ENCODE data around the gene MED25.

The MED25 gene

DNA sequence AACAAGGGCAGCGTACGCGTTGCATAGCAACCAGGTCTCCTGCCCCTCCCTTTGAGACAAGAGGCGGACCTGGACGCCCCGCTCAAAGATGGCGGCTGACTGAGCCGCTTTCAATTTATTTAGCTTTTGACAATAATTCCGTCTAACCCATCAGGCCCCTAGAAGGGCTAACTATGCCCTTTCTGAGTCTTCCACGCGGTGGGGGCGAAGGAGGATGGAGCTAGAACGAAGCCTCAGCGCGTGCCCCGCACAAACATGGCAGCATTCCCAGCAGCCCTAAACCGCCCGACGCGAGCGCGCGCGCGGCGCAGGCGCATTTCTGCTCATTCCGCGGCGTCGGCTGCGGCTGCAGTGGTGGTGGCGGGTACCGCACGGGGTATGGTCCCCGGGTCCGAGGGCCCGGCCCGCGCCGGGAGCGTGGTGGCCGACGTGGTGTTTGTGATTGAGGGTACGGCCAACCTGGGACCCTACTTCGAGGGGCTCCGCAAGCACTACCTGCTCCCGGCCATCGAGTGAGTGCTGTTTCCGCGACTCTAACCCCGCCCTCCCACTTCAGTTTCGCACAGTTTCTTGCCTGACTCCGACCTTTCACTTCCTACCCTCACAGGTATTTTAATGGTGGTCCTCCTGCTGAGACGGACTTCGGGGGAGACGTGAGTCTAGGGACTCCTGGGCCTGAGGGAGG, at the start of gene MED25:
Gene MED25, plus strand, starts transcription at position 326 of the 685 bp plus-strand sequence. Its CDS starts 53 bp downstream, at position 379.
- DNase-seq (ENCODE audit: low spot score): peak; percentile 87

DNA sequence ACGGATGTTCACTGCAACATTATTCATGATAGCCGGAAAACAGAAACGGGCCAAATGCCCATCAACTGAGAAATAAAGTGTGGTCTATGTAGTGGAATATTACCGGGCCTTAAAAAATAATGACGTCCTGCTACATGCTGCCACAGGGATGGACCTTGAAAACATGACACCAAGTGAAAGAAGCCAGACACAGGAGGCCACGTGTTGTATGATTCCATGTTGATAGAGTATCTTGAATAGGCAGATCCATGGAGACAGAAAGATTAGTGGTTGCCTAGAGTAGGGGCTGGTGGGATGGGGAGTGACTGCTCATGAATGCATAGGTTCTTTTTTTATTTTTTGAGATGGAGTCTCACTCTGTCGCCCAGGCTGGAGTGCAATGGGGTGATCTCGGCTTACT, 47.6 kb upstream of the MED25 start:
- DNase-seq (ENCODE audit: low spot score): no peak

DNA sequence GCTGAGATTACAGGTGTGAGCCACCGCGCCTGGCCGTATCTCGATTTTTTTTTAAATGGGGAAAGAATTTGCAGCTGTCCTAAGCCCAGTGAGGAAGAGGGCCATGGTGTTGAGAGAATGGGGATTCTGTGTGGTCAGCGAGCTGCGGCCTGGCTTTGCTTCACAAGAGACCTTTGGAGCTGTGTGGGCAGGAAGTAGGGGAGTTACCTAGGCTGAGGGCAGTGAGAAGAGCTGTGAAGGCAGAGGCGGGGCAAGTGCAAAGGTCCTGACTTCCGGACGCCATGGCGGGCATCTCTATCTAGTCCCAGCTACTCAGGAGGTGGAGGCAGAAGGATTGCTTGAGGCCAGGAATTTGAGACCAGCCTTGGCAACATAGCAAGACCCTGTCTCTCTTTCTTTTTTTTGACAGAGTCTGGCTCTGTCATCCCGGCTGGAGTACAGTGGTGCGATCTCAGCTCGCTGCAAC, 46.4 kb upstream of the MED25 start:
- DNase-seq (ENCODE audit: low spot score): no peak

DNA sequence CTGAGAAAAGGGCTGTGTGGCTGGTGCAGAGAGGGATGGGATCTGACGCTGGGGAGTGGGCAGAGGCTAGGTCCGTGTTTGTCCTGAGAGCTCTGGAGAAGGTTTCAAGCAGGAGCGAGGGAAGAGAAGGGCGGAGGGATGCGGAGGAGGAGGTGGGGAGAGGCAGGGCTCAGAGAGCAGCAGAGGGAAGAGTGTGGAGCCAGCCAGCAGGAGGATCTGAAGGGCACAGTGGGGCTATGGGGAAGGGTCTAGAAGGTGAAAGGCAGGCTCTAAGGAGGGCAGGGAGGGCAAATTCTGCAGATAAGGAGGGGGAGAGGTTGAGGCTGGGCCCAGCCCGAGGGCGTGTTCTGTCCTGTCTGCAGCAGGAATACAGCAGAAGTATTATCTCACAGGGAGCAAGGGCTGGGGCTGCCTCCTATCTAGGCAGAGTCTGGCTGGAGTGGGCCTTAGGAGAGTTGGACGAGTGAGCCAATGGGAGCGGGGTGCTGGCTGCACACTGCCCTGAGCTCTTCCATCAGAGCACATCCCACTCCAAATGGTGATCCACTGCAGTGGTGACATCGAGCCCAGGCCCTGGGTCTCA, 45.1 kb upstream of the MED25 start:
- DNase-seq (ENCODE audit: low spot score): no peak

DNA sequence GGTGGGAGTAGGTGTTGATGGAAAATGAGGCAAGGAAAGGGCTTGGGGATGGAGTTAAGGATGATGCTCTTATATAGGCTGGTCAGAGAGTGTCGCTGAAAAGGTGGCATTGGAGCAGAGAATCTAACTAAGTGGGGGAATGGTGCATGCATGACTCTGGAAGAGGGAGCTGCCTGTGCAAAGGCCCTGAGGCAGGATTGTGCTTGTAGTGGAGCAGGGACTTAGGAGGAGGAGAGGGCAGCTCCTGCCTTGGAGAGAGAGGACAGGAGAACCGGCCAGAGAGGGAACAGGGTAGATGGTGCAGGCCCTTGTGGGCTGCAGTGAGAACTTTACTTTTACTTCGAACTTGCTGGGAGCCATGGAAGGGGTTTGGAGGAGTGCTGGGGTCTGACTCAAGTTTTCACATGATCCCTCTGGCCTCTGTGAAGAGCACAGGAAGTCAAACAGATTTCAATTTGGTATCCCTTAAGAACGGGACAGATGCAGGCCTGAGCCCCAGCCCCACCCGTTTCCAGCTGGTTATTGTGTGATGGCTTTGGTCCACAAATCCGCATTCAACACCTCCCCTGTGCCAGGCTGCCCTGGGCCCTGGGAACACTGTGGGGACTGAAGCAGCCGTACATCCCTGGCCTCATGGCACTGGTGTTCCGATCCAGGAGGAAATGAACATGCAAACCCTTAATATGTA, 44.3 kb upstream of the MED25 start:
- DNase-seq (ENCODE audit: low spot score): peak; percentile 29

DNA sequence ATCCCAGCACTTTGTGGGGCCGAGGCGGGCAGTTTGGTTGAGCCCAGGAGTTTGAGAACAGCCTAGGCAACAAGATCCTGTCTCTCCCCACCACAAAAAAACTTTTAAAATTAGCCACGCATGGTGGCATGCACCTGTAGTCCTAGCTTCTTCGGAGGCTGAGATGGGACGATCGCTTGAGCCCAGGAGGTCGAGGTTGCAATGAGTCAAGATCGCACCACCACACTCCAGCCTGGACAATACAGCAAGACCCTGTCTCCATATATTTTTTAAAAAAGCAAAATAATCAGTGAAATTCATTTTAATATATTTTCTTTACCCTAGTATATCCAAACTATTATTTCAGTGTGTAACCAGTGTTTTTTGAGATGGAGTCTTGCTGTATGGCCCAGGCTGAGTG, 43.1 kb upstream of the MED25 start:
- DNase-seq (ENCODE audit: low spot score): no peak

DNA sequence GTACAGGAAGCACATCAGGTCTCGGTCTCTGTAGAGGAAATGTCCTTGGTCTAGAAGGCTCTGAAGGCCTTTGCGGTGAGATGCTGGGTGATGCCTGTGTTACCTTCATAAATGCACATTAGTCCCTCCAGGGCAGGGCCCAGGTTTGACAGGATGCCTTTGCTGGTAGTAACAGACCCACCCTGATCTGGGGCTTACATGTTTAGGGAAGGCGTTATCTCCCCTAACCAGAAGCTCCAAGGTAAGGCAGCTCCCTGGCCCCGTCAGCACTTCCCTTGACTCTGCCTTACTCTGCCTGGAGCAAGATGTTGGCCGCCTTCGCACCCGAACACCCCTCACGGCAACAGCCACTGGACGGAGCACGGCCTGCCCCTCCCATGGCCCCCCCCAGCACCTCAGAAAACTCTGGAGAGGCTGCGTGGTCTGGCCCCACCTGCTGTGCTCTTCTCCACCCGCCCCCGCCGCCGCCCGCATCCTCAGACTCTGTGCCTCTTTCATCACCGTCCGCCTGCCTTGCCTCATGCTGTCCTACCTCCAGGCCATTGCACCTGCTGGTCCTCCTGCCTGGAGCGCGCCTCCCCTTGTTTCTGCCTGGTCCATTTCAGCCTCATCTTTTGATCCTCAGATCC, 42.2 kb upstream of the MED25 start:
- DNase-seq (ENCODE audit: low spot score): no peak

DNA sequence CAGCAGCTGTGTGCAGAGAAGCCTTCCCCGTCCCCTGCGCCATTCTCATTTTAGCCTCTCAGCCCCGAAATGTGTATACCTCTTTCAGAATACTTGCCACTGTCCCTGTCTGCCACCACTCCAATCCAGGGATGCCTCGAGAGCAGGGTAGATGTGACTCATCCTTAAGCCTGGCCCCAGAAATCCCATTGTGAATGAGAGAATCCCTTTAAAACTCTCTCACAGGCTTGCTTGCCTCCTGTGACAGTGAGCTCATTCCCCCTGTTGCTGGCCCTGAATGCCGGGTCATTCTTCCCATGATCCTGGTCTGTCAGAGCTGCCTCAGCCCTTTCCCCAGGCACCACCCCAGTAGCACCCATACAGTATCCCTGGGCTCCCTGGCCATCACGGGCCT, 41.7 kb upstream of the MED25 start:
- no peak for DNase-seq (ENCODE audit: low spot score)

DNA sequence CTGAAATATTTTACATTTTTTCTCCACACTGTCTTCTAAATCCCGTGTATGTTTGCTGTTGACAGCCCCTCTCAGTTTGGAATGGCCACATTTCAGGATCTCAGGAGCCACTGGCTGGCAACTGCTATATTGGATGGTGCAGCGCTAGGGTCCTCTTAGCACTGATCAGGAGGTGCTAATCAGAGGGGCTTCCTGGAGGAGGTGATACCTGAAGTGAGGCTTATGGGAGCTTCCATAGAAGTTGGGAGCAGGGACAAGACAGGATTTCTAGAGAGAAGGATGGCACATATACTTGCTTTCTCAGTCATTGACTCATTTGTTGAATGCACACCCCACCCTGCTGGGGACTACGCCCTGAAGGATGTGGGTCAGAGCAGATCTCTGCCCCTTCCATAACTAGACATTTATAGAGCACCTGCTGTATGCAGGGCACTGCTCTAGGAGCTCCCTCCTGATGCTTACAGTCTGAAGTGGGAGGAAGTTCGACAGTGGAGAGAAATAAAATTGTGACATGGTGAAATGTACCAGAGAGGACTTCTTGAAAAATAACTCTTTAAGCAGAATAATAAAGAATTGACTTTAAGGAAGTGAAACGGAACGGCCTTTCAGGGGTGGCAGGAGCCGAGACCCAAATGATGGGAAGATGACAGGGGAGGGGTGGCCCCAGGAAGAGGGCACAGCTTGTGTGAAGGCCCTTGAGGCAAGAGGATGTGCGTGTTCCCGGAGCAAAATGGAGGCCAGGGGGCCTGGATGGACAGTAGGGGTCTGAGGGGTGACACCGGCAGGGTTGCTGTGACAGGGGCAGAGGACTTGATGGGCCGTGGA, 38.1 kb upstream of the MED25 start:
- no peak for DNase-seq (ENCODE audit: low spot score)

DNA sequence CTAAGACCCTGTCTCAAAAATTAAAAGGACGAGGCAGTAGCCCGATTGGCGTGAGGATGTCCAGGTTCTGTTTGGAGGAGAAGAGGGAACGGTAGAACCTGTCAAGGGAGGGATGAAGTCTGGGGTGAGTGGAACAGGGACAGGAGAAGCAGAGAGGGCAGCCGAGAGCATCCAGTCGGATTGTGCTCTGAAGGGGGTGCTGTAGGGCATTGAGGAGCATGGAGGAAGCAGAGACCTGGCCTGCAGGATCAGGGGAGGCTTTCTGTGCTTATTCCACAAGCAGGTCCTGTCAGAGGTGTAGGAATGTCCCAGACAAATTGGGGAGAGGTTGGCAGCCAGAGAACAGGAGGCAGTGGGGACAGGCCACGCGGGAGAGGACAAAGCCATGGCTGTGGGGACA, 37.2 kb upstream of the MED25 start:
- DNase-seq (ENCODE audit: low spot score): no peak

DNA sequence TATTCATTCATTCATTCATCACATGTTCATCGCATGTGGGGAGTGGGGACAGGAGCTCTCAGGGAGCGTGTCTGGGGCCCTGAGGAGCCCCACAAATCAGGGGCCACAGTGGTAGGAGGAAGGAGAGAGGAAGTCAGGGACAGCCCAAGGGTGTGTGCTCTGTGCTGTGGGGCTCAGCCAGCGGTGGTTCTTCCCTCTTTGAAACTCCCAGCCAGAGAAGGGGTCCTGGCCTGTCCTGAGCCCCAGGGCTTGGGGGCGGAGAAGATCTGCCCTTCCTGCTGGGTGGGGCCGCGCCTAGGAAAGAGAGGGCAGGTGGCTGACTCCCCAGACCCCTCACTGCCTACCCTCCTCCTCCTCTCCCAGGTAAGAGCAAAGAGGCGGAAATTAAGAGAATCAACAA, 36.7 kb upstream of the MED25 start:
- no peak for DNase-seq (ENCODE audit: low spot score)

DNA sequence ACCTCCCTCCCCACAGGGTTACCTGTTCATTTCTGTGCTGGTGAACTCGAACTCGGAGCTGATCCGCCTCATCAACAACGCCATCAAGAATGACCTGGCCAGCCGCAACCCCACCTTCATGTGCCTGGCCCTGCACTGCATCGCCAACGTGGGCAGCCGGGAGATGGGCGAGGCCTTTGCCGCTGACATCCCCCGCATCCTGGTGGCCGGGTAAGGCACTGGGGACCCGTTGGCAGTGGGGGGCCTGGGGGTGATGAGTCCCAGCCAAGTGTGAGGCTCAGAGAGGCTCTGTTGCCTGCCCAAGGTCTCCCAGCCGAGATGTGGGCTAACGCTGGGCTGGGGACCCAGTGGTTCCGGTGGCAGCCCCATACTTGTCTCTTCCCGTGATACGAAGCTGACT, 35.6 kb upstream of the MED25 start:
- no peak for DNase-seq (ENCODE audit: low spot score)

DNA sequence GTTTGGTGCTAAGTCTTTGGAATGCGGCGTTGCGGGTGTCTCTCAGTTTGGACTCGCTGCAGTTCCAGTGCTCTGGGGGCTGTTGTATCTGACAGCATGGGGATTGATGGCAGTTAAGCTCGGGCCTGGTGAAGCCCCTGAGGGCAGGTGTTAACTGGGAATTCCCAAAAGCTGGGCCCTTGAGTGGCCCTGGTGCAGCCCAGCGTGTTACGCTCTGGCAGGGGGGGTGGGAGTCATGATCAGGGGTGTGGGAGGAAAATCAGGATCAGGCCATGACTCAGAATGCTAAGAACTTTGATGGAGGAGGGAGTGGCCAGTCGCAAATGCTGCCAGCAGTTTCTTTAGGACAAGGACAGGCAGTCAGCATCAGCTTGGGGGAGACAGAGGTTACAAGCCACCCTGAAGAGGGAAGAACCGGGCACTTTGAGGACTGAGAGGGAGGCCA, 31.7 kb upstream of the MED25 start:
- DNase-seq (ENCODE audit: low spot score): no peak

DNA sequence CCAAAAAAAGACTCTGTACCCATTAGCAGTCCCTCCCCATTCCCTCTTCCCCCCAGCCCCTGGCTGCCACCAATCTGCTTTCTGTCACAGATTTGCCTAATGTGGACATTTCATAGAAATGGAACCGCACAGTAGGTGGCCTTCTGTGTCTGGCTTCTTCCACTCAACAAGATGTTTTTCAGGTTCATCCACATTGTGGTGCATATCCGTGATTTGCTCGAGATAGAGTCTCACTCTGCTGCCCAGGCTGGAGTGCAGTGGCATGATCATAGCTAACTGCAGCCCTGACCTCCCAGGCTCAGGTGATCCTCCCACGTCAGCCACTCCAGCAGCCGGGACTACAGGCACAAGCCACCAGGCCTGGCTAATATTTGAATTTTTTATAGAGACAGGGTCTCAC, 30.3 kb upstream of the MED25 start:
- no peak for DNase-seq (ENCODE audit: low spot score)

DNA sequence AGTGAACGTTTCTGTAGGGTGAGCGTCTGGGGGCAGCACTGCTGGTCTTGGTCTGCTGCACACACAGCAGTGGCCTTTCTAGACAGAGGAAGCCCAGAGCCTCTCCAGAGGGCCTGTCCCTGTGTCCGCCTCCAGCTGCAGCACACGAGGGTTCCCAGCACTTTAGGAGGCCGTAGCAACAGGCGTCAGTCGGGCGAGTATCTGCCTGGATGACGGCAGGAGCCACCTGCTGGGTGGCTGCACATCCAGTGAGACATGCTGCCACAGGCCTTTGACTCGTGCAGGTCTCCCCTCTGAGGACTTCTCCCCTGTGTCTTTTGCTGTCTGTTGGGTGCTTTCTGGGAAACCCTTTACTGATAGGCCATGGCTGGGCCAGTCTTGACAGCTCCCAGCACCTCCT, 29.2 kb upstream of the MED25 start:
- no peak for DNase-seq (ENCODE audit: low spot score)

DNA sequence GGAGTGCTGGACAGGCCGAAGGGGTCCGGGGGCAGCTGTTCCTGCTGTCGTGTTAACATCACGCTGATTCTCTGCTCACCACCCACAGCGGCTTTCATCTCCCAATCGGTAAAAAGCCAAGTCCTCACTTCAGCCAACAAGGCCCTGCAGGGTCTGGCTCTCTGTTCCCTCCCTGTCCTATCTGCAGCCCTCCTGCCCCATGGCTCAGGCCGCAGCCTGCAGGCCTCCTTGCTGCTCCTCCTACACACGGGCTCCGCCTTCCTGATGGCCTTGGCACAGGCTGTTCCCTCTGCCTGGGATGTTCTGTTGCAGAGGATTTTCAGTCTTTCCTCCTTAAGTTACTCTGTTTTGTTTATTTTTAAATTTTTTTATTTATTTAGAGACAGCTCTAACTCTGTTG, 27.2 kb upstream of the MED25 start:
- DNase-seq (ENCODE audit: low spot score): no peak

DNA sequence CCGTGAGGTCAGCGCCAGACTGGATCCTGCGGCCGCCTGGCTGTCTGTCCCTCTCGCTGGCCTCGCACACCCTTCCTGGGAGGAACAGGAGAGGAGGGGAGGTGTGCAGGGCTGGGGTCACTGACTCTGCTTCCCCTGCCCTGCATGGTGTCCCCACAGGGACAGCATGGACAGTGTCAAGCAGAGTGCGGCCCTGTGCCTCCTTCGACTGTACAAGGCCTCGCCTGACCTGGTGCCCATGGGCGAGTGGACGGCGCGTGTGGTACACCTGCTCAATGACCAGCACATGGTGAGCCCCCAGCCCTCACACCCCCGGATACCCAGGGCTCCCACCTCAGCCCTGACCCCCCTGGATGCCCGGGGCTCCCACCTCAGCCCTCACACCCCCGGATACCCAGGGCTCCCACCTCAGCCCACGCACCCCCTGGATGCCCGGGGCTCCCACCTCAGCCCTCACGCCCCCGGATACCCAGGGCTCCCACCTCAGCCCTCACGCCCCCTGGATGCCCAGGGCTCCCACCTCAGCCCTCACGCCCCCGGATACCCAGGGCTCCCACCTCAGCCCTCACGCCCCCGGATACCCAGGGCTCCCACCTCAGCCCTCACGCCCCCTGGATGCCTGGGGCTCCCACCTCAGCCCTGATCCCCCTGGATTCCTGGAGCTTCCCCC, 26.2 kb upstream of the MED25 start:
- DNase-seq (ENCODE audit: low spot score): no peak

DNA sequence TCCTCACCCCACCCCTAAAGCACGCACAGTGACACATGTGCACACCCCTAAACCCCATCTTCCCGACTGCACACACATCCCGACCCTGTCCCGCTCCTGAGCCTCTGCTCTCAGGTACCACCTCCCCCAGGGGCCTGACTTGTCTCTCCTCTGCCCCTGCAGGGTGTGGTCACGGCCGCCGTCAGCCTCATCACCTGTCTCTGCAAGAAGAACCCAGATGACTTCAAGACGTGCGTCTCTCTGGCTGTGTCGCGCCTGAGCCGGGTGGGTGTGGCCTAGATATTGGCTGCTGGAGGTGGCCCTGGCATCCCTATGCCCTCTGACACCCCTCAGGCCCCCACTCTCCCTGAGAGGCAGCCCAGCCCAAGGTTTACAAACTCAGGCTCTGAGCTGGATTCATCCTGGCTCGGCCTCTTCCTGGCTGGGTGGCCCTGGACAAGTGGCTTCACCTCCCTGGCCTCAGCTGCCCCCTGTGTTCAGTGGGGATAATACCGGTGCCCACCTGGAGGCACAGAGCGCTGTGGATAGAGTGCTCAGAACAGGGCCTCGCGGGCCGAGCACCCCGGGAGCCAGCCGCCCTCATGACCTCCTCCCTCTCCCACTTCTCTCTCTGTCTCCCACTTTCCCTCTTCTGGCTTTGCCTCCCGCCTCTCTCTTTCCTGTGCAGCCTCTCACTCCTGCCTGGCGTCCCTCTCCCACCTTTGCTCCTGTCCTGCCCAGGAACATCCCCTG, 25.1 kb upstream of the MED25 start:
- no peak for DNase-seq (ENCODE audit: low spot score)

DNA sequence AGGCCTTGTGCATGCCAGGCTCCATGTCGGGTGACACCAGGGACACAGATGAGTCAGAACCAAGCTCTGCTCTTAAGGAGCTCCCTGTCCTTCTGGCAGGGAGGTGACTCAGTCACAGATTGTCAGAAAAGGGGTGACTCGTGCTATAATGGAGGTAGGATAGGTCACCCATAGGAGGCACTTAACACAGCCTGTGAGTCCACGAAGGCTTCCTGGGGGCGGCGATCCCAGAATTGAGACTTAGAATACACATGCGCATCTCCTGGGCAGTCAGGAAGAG, 24.6 kb upstream of the MED25 start:
- DNase-seq (ENCODE audit: low spot score): no peak

DNA sequence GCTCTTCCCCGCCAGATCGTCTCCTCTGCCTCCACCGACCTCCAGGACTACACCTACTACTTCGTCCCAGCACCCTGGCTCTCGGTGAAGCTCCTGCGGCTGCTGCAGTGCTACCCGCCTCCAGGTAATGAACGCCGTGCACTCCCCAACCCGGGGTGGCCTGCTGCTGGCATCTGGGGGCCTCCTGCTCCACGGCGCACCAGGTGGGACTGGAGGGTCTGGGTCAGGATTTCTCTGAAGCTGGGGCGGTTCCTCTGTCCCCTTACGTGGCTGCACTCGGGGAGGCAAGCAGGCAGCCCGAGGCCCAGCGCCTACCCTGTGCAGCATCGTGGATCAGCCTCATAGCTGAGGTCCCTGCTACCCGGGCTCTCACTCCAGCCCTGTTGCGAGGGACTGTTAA, 22.5 kb upstream of the MED25 start:
- DNase-seq (ENCODE audit: low spot score): no peak

DNA sequence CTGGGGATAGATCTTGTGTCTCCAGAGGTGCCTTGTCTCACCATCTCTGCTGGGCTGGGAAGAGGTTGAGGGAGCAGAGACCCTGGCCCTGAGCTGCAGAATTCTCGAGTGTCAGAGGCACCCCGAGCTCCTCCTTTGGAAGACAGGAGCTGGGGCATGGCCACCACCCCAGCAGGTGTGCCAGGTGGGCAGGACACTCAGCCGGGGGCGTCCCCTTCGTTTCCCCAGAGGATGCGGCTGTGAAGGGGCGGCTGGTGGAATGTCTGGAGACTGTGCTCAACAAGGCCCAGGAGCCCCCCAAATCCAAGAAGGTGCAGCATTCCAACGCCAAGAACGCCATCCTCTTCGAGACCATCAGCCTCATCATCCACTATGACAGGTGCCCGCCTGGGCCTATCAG, 19.5 kb upstream of the MED25 start:
- DNase-seq (ENCODE audit: low spot score): no peak

All from globus pallidus (tissue), 1 donor.